GM18502 (cell line): ENCODE data around the gene ARL8B.
"Not testable (repeated sequence)": the region's sequence is repeated elsewhere in the genome, so short reads cannot be mapped to it uniquely, and the experiment has no call there.

ENCODE experiments used
- ATAC-seq: cut with Tn5 transposase; IDR thresholded peaks from one replicate; pipeline ENCODE4 v1.9.1; 2021; ENCODE audit warnings: mild to moderate bottlenecking; ENCODE audit not compliant: unreplicated experiment, poor library complexity

The ARL8B gene

DNA sequence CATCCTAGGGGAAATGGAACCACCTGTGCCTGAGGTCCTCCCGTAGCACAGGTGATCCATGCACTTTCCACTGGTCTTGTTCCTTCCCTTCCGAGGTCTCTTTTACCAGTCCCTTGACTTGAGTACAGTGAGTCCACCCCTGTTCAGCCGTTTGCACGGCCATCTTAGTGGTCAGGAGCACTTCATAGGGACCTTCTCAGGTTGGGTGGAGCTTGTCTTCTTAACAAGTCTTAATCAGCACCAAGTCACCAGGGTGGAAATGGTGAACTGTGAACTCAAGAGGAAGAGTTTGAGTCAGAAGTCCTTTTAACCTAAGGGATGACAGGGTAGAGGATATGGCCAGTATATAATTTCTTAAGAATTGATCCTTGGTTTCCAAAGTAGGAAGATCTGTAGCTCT is 21.4 kb downstream of the ARL8B start:
- no peak for ATAC-seq

DNA sequence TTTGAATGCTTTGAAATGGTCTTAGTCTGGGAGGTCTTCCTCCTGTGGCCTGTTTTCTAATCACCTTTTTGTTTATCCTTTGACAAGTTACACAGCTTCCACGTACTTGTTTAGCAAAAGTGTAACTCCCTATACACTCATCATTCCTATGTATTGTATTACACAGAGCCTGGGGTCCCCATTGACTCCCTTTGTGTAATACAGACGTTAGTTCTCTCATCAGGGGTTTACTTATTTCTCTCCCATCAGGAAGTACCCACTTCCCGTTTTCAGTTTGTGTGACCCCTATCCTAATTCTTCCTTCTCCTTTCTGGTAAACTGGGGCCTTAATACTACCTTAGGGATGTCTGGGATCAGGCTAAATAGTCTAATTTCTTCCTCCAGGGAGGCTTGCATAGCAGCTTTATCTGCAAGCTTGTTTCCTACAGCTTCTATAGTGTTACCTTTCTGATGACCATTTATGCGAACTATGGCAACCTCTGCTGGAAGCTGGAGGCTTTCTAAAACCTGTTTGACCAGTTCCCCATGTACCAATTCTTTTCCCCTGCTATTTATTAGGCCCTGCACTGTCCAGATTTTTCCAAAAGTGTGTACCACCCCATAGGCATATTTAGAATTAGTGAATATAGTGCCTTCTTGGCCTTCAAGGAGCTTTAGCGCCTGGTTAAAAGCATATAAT is 22.4 kb downstream of the ARL8B start:
- ATAC-seq = no peak

DNA sequence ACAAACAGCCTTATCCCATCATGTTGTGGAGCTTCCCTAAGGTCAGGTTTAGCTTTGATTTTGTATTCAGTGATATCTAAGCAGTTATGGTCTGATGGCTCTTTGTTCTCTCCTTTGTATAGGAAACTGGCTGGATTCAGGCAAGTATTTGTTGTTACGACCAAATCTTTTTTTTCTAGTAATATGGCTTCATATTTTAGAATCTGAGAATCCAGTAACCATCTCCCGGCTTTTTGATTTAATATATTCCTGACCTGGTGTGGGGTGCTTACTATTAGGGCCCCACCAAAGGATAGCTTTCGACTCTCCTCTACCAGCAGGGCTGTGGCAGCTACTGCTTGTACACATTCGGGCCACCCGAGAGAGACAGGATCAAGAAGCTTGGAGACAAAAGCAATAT is 23.0 kb downstream of the ARL8B start:
- ATAC-seq = no peak

DNA sequence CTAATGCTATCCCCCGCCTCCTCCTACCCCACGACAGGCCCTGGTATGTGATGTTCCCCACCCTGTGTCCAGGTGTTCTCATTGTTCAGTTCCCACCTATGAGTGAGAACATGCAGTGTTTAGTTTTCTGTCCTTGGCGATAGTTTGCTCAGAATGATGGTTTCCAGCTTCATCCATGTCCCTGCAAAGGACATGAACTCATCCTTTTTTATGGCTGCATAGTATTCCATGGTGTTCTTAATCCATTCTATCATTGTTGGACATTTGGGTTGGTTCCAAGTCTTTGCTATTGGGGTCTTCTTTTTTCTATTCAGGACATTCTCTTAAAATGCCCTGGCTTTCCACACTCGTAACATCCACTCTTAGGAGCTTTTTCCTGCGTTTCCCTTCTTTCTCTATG is 25.1 kb downstream of the ARL8B start:
- not testable (repeated sequence) for ATAC-seq

DNA sequence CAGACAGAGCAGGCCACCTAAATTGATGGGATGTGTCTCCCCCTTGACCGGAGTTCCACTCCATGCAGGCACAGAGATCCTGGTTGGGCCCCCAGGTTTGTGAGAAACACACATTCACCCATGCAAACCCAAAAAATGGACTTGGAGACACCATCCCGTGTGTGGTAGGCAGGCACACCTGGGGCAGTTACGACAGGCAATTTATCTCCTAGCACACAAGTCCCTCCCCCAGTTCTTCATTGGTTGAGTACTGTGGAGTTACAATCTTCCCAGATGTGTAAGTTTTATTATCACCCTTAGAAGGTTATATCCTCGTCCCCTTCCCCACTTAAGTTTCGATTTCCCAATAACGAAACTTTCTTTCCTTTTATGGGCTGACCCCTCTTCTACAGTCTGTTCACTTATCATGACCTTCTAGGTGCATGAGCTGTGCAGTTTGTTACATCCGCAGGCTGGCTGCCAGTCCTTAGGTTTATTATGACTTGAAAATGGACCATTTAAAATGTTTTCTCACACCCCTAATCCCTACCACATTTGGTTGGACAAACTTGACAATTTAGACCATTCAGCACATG is 27.3 kb downstream of the ARL8B start:
- no peak for ATAC-seq

DNA sequence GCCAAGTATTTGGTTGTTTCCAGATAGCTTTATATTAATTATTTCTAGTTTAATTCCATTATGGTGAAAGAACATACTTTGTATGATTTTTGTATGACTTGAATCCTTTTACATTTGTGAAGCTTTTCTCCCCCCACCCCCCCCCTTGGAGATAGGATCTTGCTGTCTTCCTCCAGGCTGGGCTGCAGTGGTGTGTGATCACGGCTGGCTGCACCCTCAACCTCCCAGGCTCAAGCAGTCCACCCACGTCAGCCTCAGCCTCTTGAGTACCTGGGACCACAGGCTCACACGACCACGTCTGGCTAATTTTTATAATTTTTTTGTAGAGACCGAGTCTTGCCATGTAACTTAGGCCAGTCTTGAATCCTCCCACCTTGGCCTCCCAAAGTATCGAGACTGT is 29.5 kb downstream of the ARL8B start:
- no peak for ATAC-seq

DNA sequence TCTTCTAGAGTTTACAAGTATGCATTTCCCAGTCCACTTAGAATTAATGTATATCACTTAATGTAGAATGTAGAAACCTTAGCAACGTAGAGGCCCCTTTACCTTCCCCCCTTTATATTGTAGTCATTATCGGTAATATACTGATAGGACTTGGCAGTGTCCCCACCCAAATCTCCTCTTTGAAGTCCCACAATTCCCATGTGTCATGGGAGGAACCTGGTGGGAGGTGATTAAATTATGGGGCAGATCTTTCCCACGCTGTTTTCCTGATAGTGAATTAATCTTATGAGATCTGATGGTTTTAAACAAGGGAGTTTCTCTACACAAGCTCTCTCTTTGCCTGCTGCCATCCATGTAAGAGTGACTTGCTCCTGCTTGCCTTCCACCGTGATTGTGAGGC is 31.0 kb downstream of the ARL8B start:
- ATAC-seq = no peak

DNA sequence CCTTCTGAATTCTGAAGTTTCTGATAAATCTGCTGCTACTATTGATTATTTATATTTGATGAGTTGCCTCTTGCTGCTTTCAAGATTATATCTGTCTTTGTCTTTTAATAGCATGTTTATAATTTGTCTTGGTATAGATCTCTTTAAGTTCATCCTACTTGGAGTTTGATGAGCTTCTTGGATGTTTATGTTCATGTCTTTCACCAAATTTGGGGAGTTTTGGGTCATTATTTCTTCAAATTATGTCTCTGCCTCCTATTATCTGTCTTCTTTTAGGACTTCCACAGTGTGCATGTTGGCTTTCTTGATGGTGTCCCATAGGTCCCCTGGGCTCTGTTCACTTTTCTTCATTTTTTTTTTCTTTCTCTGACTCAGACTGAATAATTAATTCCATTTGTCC is 33.1 kb downstream of the ARL8B start:
- no peak for ATAC-seq

DNA sequence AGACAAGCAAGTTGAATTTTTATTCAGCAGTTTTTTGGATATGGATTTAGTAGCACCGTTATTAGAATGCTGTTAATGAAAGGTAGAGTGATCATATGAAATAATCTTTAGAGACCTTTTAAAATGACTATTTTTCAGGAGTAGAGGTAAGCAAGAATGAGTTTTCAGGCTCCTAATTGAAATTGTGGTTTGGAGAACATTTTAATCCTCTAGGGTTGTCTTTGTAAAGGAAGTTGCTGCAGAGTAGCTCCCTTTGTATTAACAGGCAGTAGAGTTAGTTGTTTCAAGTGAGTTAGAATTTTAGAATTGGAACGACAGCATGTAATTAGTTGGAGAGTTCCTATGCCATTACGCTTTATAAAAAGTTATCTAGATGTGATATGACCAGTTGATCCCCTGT is 38.2 kb downstream of the ARL8B start:
- no peak for ATAC-seq

DNA sequence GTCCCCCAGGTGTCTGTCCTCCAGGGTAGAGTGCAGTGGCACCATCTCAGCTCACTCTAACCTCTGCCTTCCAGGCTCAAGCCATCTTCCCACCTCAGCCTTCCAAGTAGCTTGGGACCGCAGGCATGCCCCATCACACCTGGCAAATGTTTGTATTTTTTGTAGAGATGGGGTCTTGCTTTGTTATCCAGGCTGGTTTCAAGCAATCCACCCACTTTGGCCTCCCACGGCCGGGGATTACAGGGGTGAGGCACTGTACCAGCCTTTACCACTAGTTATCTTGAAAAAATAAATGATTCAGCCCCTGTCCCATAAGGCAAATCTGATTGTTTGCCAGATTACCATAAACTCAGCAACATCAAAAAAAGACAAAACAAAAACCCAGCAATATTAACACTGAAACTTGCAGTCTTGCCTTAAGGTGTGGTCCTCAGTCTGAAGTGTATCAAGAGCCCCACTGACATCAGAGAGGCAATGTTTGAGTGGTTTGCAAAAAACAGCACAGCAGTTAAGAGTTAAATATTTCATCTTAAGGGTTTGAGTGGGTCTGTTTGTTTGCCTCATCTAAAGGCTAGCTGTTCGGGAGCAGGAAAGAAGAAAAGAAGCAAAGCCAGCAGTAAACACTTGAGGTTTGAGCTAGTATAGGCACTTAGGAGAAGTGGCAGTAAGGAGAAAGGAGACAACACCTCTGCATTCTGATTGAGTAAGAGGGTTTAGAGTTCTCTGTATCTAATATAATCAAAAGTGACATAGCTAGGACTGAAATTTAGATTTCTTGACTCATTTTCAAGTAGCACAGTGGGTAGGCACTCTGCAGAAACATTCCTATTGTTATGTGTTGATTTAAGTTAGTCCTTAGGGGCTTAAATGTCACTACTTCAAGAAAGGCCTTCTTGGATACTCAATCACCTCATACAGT is 39.1 kb downstream of the ARL8B start:
- peak; percentile 25 for ATAC-seq

DNA sequence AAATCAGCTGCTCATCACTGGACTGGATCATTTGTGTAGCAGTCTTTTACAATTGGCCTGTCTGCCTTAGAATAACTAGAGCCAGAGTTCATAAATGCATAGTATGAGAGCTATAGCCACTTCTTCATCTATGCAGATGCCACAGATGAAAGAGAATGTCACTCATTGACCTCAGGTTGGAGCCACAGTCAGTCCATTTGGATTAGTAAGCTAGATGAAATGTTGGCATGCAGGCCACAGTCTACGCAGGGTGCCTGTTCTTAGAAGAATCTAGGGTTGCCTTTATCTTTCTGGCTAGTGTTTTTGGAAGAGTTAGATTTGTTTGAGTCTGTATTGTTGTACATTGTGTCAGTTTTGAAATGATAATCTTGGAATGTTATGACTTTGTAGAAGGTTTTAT is 40.0 kb downstream of the ARL8B start:
- ATAC-seq = peak; percentile 11

DNA sequence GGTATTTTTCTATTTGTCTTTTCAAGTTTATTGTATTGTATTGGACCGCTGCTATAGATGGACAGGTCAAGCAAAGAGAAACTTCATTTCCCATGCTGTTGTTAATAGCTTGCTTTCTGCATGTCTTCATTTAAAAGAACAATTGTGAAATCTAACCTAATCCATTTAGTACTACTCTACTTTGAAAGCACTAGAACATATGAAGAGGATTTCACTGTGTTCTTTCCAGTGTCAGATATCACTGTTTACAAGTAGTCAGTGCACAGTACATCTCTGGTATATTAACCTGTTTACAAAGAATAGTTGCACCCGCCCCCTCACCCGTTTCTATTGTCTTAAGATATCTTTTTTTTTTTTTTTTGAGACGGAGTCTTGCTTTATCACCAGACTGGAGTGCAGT is 43.6 kb downstream of the ARL8B start:
- ATAC-seq = no peak

DNA sequence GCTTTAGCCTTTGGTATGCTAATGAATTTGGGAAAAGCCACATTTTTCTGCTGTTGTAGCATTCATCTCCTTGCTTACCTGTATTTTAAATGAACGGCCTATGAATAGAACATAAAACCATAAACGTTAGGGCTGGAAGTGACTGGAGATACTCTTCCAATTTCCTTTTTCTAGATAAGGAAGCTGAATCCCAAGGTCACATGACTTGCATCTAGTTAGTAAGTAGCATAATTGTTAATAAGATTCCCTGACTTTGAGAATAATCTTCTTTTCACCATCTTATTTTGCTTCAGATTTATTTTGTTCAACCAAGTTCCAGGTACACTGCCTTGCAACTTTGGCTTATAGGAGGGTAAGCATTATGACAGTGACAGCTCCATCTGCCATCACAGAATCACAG is 44.8 kb downstream of the ARL8B start:
- no peak for ATAC-seq

DNA sequence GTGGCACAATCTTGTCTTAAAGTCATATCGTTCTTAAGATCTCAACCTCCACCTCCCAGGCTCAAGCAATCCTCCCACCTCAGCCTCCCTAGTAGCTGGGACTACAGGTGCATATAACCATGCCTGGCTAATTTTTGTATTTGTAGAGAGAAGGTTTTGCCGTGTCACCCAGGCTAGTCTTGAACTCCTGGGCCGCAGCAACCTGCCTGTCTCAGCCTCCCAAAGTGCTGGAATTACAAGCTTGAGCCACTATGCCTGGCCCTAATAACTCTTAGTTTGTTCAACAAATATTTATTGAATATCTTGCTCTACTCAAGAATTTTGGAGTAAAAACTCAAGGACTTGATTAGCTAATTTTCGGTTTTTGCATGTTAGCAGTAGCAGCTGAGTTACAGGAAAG is 46.0 kb downstream of the ARL8B start:
- no peak for ATAC-seq

DNA sequence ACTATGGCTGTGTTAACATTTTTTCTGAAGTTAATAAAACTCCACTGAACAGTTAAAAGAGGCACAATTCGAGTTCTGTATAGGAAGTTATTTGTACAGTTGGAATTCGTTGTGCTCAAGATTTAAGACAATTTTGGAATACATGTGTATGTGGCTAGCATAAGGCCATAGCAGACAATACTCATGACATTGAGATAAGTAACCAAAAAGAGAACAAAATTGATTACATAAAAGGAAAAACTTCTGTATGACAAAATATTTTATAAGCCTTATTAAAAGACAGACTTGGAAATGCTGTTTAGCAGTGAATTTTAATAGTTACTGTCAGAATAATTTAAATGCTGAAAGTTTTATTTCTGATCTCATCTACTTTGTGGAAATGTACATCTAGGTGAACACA is 47.7 kb downstream of the ARL8B start:
- ATAC-seq = no peak

DNA sequence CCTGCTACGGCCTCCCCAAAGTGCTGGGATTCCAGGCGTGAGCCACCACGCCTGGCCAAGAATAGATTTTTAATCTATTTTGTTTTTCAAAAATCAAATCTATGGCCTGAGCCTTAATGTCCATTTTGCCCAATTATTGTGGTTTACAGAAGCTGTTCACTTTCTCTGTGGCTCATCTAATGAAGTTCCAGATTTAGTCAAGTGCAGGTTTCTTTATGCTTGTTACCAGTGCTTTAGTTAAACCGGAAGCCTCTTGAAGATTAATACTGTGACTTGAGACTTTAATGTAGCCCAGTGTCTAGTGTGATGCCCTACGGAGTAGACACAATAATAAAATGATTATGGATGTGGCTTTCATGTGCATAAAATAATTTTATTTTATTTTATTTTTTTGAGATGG is 48.9 kb downstream of the ARL8B start:
- no peak for ATAC-seq

DNA sequence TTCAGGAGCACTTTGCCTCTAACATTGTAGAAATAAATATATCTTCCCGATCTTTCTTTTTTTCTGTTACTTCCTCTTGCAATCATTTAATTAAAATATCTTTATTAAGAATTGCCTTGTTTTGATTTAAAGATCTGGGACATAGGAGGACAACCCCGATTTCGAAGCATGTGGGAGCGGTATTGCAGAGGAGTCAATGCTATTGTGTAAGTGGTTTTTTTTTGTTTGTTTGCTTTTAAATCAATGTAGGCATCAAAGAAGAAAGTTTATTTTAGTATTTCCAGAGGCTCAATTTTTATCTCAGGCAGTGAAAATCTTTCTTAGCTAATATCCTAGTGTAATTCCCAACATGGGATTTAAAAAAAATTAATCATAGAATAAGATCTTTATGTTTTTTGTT is 49.9 kb downstream of the ARL8B start:
- no peak for ATAC-seq

DNA sequence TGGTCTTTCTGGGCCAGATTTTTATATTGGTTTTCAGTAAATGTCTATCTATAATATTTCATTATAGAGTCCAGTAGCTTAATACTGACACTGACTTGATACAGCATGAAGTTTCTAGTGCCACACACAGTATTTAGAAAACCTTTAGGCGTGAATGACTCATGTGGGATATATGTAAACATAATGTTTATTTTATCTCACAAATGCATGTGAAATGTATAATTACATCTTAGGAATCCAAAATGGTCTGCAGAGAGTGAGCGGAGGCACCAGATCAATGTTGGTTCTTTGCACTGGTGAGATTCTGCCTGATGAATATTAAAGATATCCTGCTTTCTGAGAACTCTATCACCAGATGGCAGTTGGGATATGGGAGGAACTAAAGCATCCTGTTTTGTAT is 56.9 kb downstream of the ARL8B start:
- not testable (repeated sequence) for ATAC-seq

DNA sequence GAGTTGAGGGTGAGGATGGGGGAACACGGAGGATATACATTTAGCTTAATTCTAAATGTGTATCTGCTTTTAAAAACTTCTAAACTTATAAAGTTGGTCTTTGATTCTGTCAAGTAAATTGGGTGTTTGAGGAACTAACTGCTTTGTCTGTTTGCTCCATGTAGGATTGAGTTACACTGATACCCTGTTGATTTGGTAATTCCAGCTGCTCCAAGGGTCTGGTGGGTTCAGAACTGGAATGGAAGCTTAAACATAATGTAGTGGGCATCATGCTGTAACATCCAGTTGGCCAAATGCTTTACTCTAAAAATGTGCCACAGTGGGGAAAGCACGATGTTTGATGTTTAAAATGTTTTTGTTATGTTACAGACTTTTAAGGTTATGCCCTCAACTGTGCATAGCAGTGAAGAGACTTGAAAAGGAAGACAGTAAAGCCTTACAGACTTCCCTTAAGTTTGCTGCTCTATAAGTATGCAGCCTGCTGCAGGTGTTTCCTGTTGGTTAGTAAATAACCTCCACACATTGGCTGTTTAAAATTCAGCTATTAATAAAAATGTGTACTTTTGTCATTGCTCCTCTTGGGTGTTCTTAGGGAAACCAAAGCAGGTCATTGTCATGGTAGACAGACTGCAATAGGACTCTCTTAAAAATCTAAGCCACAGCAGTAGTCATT is 59.5 kb downstream of the ARL8B start:
- peak; percentile 64 for ATAC-seq

DNA sequence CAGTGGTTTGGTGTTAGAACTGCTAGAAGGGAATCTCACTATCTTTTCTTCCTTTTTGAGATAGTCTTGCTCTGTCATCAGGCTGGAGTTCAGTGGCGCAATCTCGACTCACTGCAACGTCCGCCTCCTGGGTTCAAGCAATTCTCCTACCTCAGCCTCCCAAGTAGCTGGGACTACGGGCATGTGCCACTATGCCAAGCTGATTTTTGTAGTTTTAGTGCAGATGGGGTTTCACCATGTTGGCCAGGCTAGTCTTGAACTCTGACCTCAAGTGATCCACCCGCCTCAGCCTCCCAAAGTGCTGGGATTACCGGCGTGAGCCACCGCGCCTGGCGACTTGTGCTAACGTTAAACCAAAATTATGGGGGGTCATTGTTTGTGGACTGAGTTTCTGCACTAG is 61.6 kb downstream of the ARL8B start:
- ATAC-seq = not testable (repeated sequence)

DNA sequence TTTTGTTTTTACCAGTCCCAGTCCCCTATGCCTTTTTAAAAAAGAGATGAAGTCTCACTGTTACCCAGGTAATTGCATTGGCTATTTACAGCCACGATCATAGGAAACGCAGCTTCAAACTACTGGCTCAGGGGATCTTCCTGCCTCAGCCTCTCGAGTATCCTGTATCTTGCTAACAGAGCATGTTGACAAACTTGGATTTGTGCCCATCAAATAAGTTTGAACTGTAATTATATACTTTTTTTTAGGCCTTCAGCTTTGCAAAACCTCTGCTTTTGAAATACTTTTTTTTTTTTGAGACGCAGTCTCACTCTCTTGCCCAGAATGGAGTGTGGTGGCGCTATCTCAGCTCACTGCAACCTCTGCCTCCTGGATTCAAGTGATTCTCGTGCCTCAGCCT is 62.4 kb downstream of the ARL8B start:
- no peak for ATAC-seq
